Keratinocyte (primary cell): ENCODE measurements around the gene UTP11. TPM values are rescaled to one million over a fixed set of nuclear protein-coding genes. Genes with fewer than 3 reads are reported as not detected.

Experiments
- DNase-seq: peaks from one replicate; pipeline ENCODE4 v3.0.0-alpha.2; 2011; ENCODE audit warnings: low read depth, missing footprints, low spot score
- FAIRE-seq: peaks from 2 replicates; lab custom pipeline; 2011; peaks lifted over from hg19 to GRCh38; lab: Jason Lieb, UNC
- H2AFZ ChIP-seq: 2 replicates; pipeline ENCODE4 v1.6.0; 2012; ENCODE audit warnings: low read length, control low read depth, inconsistent platforms; ENCODE audit not compliant: control insufficient read depth
- H3K27ac ChIP-seq: 2 replicates; pipeline ENCODE4 v1.5.1; 2011; ENCODE audit warnings: low read length; ENCODE audit not compliant: control insufficient read depth, insufficient read depth
- H3K27me3 ChIP-seq: 3 replicates; pipeline ENCODE4 v1.6.0; 2011; ENCODE audit warnings: low read length; ENCODE audit not compliant: control insufficient read depth, insufficient read depth; ENCODE audit errors: extremely low read depth
- H3K36me3 ChIP-seq, 2 experiments: 2 replicates in 1 of 2; 3 replicates in 1 of 2; pipeline ENCODE4 v1.5.1; 2011; ENCODE audit warnings: low read length in 2 of 2, mild to moderate bottlenecking in 1 of 2; ENCODE audit not compliant: control insufficient read depth in 2 of 2, insufficient read depth in 2 of 2; ENCODE audit errors: extremely low read depth in 1 of 2
- H3K4me1 ChIP-seq: 3 replicates; pipeline ENCODE4 v1.5.1; 2011; ENCODE audit warnings: low read length; ENCODE audit not compliant: control insufficient read depth, insufficient read depth; ENCODE audit errors: extremely low read depth
- H3K4me2 ChIP-seq: 3 replicates; pipeline ENCODE4 v1.6.0; 2011; ENCODE audit warnings: low read depth, low read length; ENCODE audit not compliant: control insufficient read depth, insufficient read depth; ENCODE audit errors: extremely low read depth
- H3K4me3 ChIP-seq, 3 experiments: fragments of 200-600 bp in 1 of 3; sonication (generic) in 1 of 3; 2 replicates in 2 of 3; 3 replicates in 1 of 3; pipeline ENCODE4 v1.5.1; 2011 to 2016; ENCODE audit warnings: low read length in 3 of 3, mild to moderate bottlenecking in 3 of 3, control low read depth in 2 of 3, inconsistent platforms in 1 of 3, low read depth in 1 of 3, mixed read lengths in 1 of 3, mixed run types in 1 of 3, moderate library complexity in 1 of 3; ENCODE audit not compliant: control insufficient read depth in 2 of 3, insufficient read depth in 2 of 3; ENCODE audit errors: extremely low read depth in 1 of 3
- H3K79me2 ChIP-seq: 2 replicates; pipeline ENCODE4 v1.6.0; 2012; ENCODE audit warnings: low read length; ENCODE audit not compliant: control insufficient read depth, insufficient read depth
- H3K9ac ChIP-seq: 3 replicates; pipeline ENCODE4 v1.6.0; 2011; ENCODE audit warnings: low read length; ENCODE audit not compliant: control insufficient read depth, insufficient read depth; ENCODE audit errors: extremely low read depth
- H3K9me1 ChIP-seq: 3 replicates; pipeline ENCODE4 v1.6.0; 2011; ENCODE audit warnings: low read length; ENCODE audit not compliant: control insufficient read depth, insufficient read depth; ENCODE audit errors: extremely low read depth
- H3K9me3 ChIP-seq: 2 replicates; pipeline ENCODE4 v1.5.1; 2012; ENCODE audit warnings: low read depth, low read length; ENCODE audit not compliant: control insufficient read depth
- H4K20me1 ChIP-seq: 3 replicates; pipeline ENCODE4 v1.6.0; 2011; ENCODE audit warnings: low read length; ENCODE audit not compliant: control insufficient read depth, insufficient read depth; ENCODE audit errors: extremely low read depth
- CTCF ChIP-seq, 3 experiments: IDR thresholded peaks in 1 of 3; conservative IDR thresholded peaks in 1 of 3; optimal IDR thresholded peaks in 1 of 3; 2 replicates in 2 of 3; 3 replicates in 1 of 3; pipeline versions ENCODE3 to v1.5.1; 2011; ENCODE audit warnings: low read length in 3 of 3, mild to moderate bottlenecking in 3 of 3, moderate library complexity in 2 of 3, control low read depth in 1 of 3, inconsistent platforms in 1 of 3; ENCODE audit not compliant: insufficient read depth in 2 of 3; ENCODE audit errors: extremely low read depth in 1 of 3
- EZH2 ChIP-seq: IDR thresholded peaks from one replicate; pipeline ENCODE4 v1.6.1; 2012; ENCODE audit warnings: inconsistent platforms, mild to moderate bottlenecking, low read length, moderate library complexity
- dilution Hi-C: fragments of 300-500 bp; cut with MboI; formaldehyde crosslinking; loops from one replicate; pipeline ENCODE4 v1.7.0; 2020; ENCODE audit warnings: low sequenced_read_pairs; ENCODE audit not compliant: extremely low pct_ligation_motif_present
- polyA plus RNA-seq, 5 experiments: library from polyadenylated mRNA; depleted of rRNA in 3 of 5; stranded (reverse) in 3 of 5; stranded (forward) in 1 of 5; unstranded in 1 of 5; fragments of >200 nt; gene quantifications; 1 replicate in 1 of 5; 2 replicates in 3 of 5; 3 replicates in 1 of 5; pipeline versions ENCODE4 v1.2.1 to v1.2.3, GENCODE V29; 2011 to 2012; ENCODE audit warnings: missing spikeins in 2 of 5, low read depth in 1 of 5, low replicate concordance in 1 of 5

The UTP11 gene
- polyA plus RNA-seq, 1 donor (not counting 4 experiments of a cell fraction or from before 2014, with no cell fraction given) = 50.0 TPM

- DNase-seq = no peak
- no peaks in the 10 kb centered on the region for H3K9me3 ChIP-seq
- dilution Hi-C loops = no loop called here
- H3K27me3 ChIP-seq = no peaks in the 10 kb centered on the region
- H3K4me3 ChIP-seq = no peak overlapping the region
- no peak overlapping the region for H3K27ac ChIP-seq
- H3K4me2 ChIP-seq = peak overlapping the region; percentile 84
- no peak for FAIRE-seq
- H3K79me2 ChIP-seq = peaks cover 54% of the 10 kb centered on the region
- peaks cover 25% of the 10 kb centered on the region for H3K4me1 ChIP-seq
- peaks cover 3% of the 10 kb centered on the region for H3K9me1 ChIP-seq
- TF ChIP-seq EZH2 (no peak), CTCF (optimal IDR thresholded peaks at IDR 0.05 in 1 of 3, IDR thresholded peaks at IDR 0.05 in 1 of 3, conservative IDR thresholded peaks at IDR 0.05 in 1 of 3; ENCODE audit: extremely low read depth in 1 of 3, insufficient read depth in 2 of 3, low read length in 3 of 3) (no peak)
- H4K20me1 ChIP-seq = no peaks in the 10 kb centered on the region
- no peak overlapping the region for H3K9ac ChIP-seq
- no peak overlapping the region for H2AFZ ChIP-seq
- H3K36me3 ChIP-seq = peaks cover 9 to 29% of the 10 kb centered on the region in 2 experiments
Measured at GRCh38 chr1:38014724-38015424, 2.3 kb downstream of the UTP11 start.

GRCh38 chr1:38015978-38016725 lies 3.6 kb downstream of the UTP11 start:
- Histone ChIP-seq H3K79me2 (peaks cover 54% of the 10 kb centered on the region), H4K20me1 (no peaks in the 10 kb centered on the region), H3K27me3 (no peaks in the 10 kb centered on the region), H3K4me1 (peaks cover 25% of the 10 kb centered on the region), H3K36me3 (peaks cover 9 to 35% of the 10 kb centered on the region in 2 experiments), H2AFZ (no peak overlapping the region), H3K9me1 (peaks cover 3% of the 10 kb centered on the region), H3K4me2 (no peak overlapping the region), H3K27ac (no peak overlapping the region), H3K9ac (peak overlapping the region; percentile 18), H3K9me3 (no peaks in the 10 kb centered on the region), H3K4me3 (no peak overlapping the region)
- no peak for TF ChIP-seq EZH2
- no peak for TF ChIP-seq CTCF (optimal IDR thresholded peaks at IDR 0.05 in 1 of 3, IDR thresholded peaks at IDR 0.05 in 1 of 3, conservative IDR thresholded peaks at IDR 0.05 in 1 of 3; ENCODE audit: extremely low read depth in 1 of 3, insufficient read depth in 2 of 3, low read length in 3 of 3)
- FAIRE-seq (no peak), DNase-seq (no peak)
- dilution Hi-C loops = no loop called here
